GM21717 (cell line): ENCODE results near the gene KIRREL3.

ENCODE experiments used
- ATAC-seq: cut with Tn5 transposase; IDR thresholded peaks from one replicate; pipeline ENCODE4 v1.9.1; 2021; ENCODE audit warnings: mild to moderate bottlenecking, moderate library complexity; ENCODE audit not compliant: unreplicated experiment

KIRREL3 gene

DNA sequence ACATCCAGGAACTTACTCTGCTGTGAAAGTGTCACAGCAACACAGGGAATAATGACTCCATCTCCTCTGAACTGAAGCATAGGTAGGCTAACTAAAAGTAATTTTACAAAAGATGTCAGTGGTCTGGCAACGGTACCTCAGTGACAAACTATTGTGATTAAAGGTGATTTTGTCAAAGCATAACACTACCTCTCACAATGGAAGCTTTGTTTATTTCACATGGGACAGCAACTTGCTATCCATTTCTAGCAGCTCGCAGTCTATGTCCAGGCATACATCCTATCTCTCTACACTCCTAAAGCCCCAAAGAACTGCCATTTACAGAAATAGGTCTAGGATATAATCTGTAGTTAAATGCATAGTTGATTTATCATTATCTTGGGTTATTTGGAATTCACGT, 163.0 kb downstream of the KIRREL3 start:
- no peak for ATAC-seq

DNA sequence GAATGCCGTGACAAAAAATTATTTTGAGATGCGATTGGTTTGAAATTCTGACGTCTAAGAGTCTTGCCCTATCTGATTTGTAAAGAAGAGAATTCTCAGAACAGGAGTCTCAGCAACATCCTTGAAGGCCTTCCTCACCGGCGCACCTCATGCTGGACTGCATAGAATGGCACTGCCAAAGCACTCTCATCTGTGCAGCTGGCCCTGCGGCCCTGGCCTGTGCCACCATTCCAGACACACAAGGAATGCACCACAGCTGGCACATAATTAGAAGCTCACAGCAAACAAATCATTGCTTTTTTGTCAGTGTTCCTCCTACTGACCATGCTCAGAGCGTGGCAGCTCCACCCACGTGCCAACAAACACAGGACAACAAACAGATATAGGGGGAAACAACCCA, 166.0 kb downstream of the KIRREL3 start:
- ATAC-seq: no peak

DNA sequence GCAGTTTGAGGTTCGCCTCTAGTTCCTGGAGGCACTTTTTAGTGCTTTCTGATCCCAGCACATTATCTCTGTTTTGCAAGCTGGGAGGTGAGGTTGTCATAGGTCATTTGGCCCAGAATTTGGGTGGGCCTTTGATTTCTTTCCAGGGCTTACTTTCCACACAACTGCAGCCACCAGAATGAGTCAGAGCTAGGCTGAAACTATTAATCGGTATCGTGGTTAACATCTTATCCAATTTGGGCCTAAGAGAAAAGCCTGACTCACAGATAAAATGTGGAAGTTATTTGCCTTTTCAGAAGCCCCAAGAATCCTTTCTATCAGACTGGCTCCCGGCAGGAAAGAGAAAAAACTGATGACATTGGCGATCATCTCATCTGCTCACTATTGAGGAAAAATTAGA, 166.4 kb downstream of the KIRREL3 start:
- no peak for ATAC-seq

DNA sequence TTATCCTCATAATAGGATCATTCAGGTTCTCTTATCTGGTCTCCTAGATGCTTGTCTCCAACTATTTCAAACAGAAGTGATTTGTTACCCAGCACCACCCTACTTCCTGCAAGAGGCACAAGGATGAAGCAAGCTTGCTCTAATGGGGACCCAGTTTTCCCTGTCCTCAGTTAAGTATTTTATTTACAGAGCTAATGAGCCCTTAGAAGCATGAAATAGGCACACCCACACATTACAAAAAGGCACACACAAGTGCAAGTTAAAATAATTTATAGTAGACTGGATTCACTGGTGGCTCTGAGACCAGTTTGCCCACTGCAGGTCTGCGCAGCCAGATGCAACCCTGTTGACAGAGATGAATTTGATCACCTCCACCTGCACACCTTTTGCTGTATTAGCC, 167.5 kb downstream of the KIRREL3 start:
- no peak for ATAC-seq

DNA sequence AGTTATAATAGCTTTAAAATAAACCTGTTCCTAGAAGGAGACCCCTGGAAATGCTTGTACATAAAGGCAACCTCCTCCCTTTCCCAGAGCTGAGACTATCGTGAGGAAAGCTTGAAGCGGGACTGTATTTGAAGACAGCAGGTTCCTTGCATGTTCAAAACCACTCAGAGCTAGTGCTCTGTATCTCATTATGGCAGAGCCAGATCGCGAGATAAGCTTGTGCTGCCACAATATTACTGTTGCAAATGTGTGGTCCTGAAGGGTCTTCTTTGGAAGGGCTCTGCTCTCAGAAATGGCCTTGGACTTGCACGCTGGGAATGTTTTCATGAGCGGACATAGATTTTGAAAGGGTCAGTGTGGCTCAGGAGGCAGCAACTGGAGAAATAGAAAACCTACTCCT, 168.2 kb downstream of the KIRREL3 start:
- ATAC-seq: no peak

DNA sequence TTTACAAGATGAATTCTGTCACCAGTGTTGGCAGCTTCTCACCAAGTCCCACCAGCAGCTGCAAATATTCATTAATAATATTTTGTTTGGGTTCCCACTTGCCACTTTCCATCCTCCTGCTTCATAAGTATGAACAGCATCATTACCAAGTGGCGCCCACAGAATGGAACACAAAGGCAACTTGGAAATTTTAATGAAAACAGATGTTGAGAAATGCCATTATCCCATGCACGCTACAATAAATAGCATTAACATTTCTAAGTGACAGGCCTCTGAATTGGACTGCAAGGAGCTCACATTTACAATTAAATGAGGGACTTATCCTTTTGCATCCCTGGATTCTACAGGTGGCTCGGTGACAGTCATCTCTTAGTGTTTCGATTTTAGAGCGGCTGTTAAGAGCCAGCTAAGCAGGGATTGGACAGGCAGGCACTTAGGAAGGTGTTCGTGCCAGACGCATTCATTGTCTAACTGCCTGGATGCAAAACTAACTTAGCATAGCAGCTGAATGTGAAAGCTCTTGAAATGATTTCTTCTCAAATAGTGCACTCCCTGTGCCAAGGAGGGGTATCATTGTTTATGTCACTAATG, 170.3 kb downstream of the KIRREL3 start:
- ATAC-seq: no peak

DNA sequence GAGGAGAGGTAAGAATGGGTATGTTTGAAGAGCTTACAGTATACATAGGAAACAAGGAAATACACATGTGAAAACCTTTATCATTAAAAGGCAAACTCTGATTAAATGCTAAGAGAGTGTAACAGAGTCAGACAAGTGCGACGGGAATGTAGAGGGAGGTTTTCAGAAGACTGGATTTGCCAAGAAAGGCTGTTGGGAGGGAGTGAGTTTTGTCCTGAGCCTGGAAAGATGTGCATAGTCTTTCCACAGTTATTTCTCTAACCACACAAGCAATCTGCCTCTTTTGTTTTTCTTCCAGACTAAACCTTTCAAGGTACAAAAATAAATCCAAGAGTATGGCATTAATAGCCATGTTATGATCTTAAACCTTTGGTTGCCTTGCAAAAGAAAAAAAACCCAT, 170.9 kb downstream of the KIRREL3 start:
- no peak for ATAC-seq

DNA sequence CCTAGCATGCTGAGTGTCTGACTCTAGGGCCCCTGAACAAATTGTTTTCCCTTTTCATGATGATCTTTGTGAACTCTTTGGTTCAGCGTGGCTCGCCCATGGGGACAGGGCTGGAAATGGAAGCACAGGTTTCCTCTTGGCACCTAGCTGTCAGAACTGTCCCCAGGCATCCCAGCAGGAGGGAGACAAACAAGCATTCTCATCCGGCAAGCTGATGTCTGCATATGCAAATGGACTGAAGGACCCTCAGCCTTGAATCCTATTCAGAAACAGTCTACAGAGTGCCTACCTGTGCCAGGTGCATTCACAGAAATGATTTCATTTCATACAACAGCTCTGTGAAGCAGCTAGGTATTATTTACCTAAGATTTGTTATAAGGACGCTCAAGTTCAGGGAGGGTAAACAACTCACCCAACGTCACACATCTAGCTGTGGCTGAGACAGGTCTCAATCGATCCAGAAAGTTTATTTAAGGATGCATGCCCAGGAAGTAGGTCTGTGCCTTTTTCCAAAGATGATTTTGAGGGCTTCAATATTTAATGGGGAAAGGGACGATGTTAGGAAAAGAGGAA, 176.4 kb downstream of the KIRREL3 start:
- ATAC-seq: no peak

DNA sequence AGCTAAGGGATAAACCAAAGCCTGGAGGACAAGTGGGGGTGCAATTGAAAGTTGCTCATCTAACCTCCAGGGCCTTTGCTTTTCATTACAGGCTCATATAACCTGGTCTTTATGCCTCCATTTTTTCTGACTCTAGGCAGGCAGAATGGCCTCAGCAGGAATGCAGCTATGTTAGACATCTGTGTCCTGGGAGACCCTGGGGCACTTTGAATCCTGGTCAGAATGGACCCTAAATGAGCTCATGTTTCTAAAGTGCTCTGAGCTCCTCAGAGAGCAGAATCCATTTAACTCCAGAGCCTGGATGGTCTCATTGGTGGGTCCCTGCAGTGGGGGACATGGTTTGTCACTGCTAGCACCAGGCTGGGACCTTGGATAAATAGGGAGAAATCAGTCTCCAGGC, 177.3 kb downstream of the KIRREL3 start:
- no peak for ATAC-seq

DNA sequence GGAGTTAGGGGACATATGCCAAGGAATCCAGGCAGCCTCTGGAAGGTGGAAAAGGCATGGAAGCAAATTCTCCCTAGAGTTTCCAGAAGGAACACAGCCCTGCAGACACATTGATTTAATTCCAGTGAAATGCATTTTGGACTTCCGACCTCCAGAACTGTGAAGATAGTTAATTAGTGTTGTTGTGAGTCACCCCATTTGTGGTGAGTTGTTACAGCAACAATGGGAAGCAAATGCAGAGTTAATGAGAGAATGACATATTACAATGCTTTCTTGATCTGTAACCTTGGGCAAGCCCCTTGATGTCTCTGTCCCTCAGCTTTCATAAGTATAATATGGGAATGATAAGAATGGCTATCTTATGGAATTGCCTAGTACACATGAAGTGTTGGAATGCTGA, 178.7 kb downstream of the KIRREL3 start:
- no peak for ATAC-seq

DNA sequence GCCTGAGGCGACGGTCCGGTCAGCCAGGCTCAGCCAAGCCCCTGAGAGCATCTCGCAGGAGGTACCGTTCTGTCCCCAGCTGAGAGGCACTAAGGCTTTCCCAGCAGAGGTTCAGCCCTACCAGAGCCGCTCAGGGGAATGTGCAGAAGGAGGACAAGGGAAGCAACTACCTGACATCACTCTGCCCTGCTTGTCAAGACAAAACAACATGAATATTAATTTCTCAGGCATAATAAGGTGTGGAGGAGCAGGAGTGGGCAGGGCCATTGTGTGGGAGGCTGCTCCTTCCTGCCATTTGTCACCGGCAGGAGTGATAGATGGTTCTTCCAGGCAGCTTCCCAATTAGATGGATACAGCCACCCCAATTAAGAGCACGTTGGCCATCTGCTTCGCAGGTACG, 181.4 kb downstream of the KIRREL3 start:
- ATAC-seq: no peak

DNA sequence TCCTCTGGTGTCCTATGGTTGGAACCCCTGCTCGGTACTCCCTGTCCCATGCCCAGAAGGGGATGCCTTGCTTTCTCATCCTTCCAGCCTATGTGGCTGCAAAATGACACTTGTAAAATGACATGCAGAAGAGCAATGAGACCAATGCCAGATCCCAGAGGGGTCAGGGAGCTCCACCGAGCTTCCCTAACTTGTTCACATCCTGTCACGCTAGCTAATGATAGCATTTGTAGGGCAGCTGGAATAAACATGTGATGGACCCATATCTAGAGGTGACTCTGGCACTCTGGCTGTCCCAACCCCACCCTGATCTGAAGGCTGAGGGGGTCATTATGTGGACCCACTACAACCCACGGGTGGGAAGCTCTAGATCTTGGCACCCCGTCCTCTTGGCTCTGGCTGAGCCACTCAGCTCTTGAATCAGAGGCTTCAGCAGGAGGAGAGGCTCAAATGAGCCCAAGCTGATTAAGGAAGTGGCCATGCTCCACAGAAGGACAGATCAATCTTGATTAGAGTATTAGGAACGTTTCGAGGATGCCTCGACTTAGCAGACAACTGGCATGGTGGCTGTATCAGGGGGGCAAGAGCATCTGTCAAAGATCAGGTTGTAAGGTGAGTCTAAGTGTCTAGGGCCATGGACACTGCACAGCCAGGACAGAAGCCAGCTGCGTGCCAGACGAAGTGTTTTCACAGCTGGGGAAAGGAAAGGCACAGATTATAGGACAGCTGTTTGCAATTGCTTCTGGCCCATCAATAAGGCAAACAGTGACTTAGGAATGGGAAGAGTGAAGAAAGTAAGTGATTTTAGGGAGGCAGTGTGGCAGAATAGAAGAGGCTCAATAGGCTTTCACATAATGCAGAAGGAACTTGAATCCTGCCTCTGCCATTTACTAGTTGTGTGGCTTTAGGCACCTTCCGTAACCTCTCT, 182.8 kb downstream of the KIRREL3 start:
- ATAC-seq: no peak

DNA sequence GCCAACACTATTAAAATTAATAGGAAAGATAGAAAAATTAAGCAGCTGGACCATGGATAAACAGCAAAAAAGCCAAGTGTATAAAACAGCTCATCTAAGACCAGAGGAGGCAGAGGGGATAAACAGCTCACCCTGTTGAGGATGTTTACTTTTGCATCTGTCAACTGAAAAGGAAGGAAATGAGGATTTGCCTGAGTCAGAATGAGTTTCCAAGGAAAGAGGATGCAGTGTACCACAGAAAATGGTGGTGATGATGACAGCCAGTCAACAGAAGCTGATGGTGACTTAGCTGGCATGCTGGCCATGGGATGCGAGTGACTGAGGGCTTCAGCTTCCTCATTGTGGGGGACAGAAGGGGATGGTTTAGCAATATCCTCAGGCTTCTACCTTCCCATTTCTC, 183.5 kb downstream of the KIRREL3 start:
- no peak for ATAC-seq

DNA sequence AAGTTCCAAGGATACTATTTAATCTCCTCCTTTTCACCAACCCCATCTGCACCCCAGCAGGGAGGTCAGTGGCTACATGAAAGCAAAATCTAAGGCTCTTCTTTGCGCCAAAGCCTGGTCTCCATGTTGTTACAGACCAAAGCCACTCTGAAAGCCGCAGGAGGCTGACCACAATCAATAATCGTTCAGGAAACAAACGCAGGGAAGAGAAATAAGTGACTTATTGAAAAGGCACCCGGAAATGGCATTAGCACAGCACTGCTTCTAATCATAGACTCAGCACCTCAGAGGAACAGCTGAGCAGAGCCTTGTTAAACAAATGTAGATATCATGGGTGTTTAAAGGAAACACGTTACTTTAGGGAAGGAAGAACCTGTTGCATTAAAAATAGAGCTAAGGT, 183.9 kb downstream of the KIRREL3 start:
- no peak for ATAC-seq

DNA sequence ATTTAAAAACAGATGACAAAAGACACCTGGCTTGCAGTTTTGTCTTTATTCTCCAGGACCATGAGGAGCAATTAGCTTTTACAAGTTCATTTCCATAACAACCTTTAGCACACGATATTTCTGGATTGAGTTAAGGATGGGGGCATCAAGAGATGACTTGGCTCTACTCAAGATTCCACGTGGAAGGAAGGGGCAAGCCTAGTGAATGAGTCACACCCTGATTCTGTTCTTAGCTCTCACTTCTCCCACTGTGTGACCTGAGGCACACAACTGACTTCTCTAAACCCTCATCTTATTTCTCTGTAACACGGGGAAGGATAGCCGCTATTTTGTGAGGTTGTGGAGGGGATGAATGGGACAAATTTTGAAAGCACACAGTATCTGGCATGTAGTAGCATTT, 185.5 kb downstream of the KIRREL3 start:
- ATAC-seq: no peak

DNA sequence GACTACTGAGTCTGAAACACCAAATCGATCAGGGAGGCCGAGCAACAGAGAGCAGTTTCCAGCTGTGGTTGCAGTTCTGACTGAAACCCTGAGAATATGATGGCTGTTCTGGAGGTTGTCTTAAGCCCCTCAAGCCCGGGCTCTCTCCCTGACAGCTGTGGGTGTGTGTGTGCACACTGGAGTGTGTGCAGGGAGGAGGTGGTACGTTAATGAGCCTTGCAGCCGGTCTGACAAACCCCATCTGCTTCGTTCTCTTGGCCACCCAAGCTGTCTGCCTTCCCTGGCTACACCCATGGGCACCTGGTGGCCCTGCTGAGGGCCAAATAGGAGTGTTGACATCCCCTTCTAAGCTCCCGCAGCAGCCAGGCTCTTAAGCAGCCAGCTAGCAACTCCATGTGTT, 189.8 kb downstream of the KIRREL3 start:
- ATAC-seq: no peak

DNA sequence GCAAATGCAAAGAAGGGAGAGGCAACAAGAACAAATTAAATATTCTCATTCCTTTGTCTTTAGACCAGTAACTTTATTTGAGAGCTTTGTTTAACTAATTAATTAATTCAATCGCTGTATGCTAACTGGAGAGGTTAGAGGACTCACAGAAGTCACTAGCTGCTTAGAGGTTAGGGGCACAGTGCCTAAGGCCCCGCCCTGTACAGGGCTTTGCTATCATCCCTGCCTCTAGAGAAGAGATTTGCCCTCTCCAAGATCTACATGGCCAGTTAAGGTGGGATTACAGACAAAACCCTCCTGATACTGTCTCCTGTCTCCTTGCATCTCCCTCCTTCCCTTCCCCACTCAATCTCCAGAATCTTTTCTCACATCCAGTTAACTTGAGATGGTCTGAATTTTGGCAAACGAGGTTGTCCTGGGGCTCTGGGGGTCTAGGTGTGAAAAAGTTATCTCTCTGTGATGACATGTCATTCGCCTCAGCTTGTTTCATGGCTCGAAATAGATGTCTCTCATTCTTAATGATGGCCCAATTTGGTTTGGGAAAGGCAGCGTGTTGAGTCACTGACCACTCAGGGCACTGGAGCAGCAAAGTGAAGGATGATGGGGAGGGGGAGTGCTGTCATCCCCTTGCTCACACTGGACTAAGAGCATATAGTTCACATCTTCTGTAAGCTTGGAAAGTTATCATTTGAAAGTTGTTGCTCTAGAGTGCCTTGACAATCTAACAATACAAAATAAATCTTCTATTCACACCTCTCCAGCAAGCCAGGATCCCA, 190.9 kb downstream of the KIRREL3 start:
- no peak for ATAC-seq

DNA sequence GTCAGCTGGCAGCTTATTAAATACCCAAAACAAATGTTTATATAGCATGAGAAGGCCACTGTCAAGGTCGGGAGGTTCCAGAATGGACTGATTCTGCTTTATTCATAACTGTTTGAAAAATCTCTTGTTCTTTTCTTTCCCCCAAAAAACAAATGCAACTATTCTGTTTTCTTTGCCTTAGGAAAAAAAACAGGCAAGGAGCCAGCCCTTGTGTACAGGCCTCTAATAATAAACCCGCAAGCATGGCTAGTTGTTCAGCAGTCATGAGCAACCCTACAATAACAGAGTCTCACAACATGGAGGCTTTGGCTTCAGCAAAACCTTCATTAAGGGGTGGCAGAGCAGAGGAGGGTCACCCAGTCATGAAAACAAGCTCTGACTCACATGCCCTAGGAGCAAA, 191.7 kb downstream of the KIRREL3 start:
- no peak for ATAC-seq

DNA sequence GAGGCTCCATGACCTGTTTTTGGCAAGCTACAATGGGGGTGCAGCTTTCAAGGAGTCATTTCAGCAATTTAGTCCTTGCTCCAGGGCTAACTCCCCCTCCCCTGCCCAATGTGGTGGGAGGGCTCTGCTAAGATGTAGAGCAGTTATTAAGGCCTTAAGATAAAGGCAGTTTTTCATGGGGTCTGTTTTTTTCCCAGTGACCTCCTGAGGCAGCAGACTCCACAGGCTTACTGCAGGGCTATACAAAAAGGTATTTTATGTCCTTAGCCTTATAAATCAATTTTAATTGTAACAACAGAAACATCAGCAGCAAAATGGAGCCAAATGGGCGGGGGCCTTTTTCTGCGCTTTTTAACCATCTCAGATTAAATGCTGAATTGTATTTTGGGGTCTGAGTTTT, 192.3 kb downstream of the KIRREL3 start:
- no peak for ATAC-seq

DNA sequence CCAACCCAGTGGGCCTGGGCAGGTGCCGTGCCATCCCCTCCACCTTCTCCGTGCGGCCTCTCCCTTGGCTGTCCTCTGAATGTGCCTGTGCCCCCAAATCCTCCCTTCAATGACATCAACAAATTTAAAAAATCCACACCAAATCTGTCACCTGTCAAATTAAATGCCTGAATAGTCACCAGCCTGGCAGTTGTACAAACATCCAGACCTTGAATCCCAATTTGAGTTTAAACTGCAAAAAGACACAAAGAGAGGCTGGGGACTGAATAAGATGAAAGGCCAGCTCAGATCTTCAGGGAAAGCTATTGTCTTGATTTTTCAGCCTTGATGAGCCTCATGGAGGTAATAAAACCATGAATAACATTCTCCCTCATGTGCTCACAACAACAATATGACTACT, 194.7 kb downstream of the KIRREL3 start:
- no peak for ATAC-seq

DNA sequence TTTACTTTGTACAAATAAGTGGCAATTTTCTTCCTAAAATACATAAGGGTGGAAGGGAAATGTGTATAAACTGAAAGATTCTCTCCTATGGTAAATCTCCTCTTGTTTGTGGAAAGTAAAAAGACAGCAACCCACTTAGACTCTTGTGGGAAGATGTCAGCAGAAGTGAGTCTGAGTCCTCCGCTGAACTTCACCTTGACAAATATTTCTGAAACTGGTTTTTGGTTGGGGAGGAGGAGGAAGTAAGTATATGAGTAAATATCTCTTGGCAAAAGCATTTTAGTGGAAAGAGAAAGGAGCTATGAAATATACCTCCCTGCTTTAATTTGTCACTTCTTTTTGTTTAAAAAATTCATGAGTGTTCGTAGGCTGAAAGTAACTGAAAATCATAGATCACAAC, 196.2 kb downstream of the KIRREL3 start:
- no peak for ATAC-seq

DNA sequence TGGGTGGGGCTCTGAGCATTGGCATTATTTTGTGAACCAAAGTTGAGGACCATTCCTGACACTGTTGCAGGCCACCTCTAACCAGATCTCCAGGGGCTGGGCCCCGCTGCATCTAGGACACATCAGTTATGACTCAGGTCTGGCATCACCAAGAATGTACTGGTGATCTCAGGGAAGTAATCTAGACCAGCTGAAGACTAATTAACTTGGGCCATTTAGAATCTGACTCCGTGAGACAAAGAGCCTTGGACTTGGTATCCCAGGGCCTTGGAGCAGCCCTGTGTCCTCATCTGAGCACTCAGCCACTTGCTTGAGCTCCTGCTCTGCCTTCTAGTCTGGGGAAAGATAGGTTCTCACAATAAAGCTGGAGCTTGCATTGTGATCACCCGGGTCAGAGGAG, 200.6 kb downstream of the KIRREL3 start:
- ATAC-seq: no peak
